ENCODE results near the gene ELOB.

GRCh38 chr16:2728034-2728433 lies 49.0 kb downstream of the ELOB start:
- TF ChIP-seq CTCF (IDR thresholded peaks at IDR 0.05) (no peak), POLR2A (IDR thresholded peaks at IDR 0.05) (no peak)

Data from testis (tissue), 2 donors.